GM18951 (cell line): ENCODE measurements around the gene PLD3.

Experiments
- POLR2A ChIP-seq: IDR thresholded peaks from 4 replicates; pipeline ENCODE4 v1.6.1; 2011; ENCODE audit warnings: mild to moderate bottlenecking; ENCODE audit not compliant: insufficient read length, insufficient read depth; ENCODE audit errors: extremely low read depth
- in situ Hi-C: fragments of 300-500 bp; cut with MboI; formaldehyde crosslinking; loops from one replicate; pipeline ENCODE4 v1.12.0; 2022; ENCODE audit warnings: low sequenced_read_pairs, mixed read lengths, inconsistent platforms; ENCODE audit not compliant: unreplicated experiment

PLD3 gene

GRCh38 chr19:40376286-40376862 is 27.9 kb downstream of the PLD3 start:
- in situ Hi-C loops: no loop called here
- TF ChIP-seq POLR2A: no peak

- in situ Hi-C loops: no loop called here
- no peak for TF ChIP-seq POLR2A
Observed at GRCh38 chr19:40377876-40378385, 29.4 kb downstream of the PLD3 start.

- no peak for TF ChIP-seq POLR2A
Observed at GRCh38 chr19:40378509-40378908, 30.0 kb downstream of the PLD3 start.

GRCh38 chr19:40379446-40380198 is 31.1 kb downstream of the PLD3 start:
- in situ Hi-C loops: no loop called here
- TF ChIP-seq POLR2A: no peak

More at GRCh38 chr19:40378509-40378908, 30.0 kb downstream of the PLD3 start:
- in situ Hi-C loops: no loop called here

GRCh38 chr19:40380199-40381037 is 31.9 kb downstream of the PLD3 start:
- TF ChIP-seq POLR2A: no peak
- in situ Hi-C loops: no loop called here

- in situ Hi-C loops: no loop called here
- no peak for TF ChIP-seq POLR2A
Observed at GRCh38 chr19:40381321-40381720, 32.8 kb downstream of the PLD3 start.

GRCh38 chr19:40383668-40384248 is 35.3 kb downstream of the PLD3 start:
- TF ChIP-seq POLR2A: no peak

GRCh38 chr19:40387155-40387554 is 38.7 kb downstream of the PLD3 start:
- TF ChIP-seq POLR2A: no peak
- in situ Hi-C loops: no loop called here

More at GRCh38 chr19:40383668-40384248, 35.3 kb downstream of the PLD3 start:
- in situ Hi-C loops: no loop called here

- in situ Hi-C loops: no loop called here
- TF ChIP-seq POLR2A: no peak
Observed at GRCh38 chr19:40388481-40388880, 40.0 kb downstream of the PLD3 start.

GRCh38 chr19:40389404-40390083 is 41.0 kb downstream of the PLD3 start:
- no peak for TF ChIP-seq POLR2A
- in situ Hi-C loops: no loop called here

- TF ChIP-seq POLR2A: no peak
- in situ Hi-C loops: no loop called here
Observed at GRCh38 chr19:40390084-40390742, 41.7 kb downstream of the PLD3 start, which contains the start of gene HIPK4. HIPK4 (minus strand) TSS chr19:40390181; CDS start chr19:40389902, 279 bp downstream.

- TF ChIP-seq POLR2A: no peak
- in situ Hi-C loops: no loop called here
Observed at GRCh38 chr19:40392123-40392522, 43.6 kb downstream of the PLD3 start.

GRCh38 chr19:40392894-40393517 is 44.5 kb downstream of the PLD3 start:
- in situ Hi-C loops: no loop called here

More at GRCh38 chr19:40392894-40393517, 44.5 kb downstream of the PLD3 start:
- TF ChIP-seq POLR2A: no peak
